Activated CD4-positive, alpha-beta T cell treated with anti-CD3 and anti-CD28 coated beads, Interleukin-2, amount 10 ng/mL, durations not matched to agents 24 days and 14 days (primary cell): ENCODE data around the gene PPM1B. TPM values are rescaled to one million over a fixed set of nuclear protein-coding genes. Genes with fewer than 3 reads are reported as not detected.
"Not testable (repeated sequence)": the region's sequence is repeated elsewhere in the genome, so short reads cannot be mapped to it uniquely, and the experiment has no call there.

ENCODE experiments used
- DNase-seq: peaks from one replicate; pipeline ENCODE4 v3.0.0; 2022
- H3K27ac Mint-ChIP-seq: one replicate; pipeline ENCODE4 v1.8.0; 2022; ENCODE audit warnings: mild to moderate bottlenecking, mixed read lengths
- H3K27me3 Mint-ChIP-seq: one replicate; pipeline ENCODE4 v1.8.0; 2022; ENCODE audit warnings: mixed read lengths
- H3K36me3 Mint-ChIP-seq: one replicate; pipeline ENCODE4 v1.8.0; 2022; ENCODE audit warnings: low read depth, mild to moderate bottlenecking, mixed read lengths
- H3K4me1 Mint-ChIP-seq: one replicate; pipeline ENCODE4 v1.8.0; 2021; ENCODE audit warnings: mixed read lengths
- H3K4me3 Mint-ChIP-seq: one replicate; pipeline ENCODE4 v1.8.0; 2022; ENCODE audit warnings: mild to moderate bottlenecking, moderate library complexity, mixed read lengths
- H3K9me3 Mint-ChIP-seq: one replicate; pipeline ENCODE4 v1.8.0; 2021; ENCODE audit warnings: mixed read lengths
- intact Hi-C: fragments of 100-400 bp; cut with micrococcal nuclease; formaldehyde crosslinking; loops from one replicate; pipeline ENCODE4 v1.15.1; 2023
- total RNA-seq: library from RNA; stranded (reverse); gene quantifications from 2 replicates; pipeline ENCODE4 v1.2.3, GENCODE V29; 2022

The PPM1B gene
- total RNA-seq, 1 donor from 2014 or later, result 38.9 TPM

- H3K27me3 Mint-ChIP-seq, result no peaks in the 10 kb centered on the region
- peak; percentile 86 for DNase-seq
- peaks cover 20% of the 10 kb centered on the region for H3K36me3 Mint-ChIP-seq
- intact Hi-C loops, result loop anchor here (1.0 to 5.0 kb wide), 4 partner anchors 22 to 82 kb away; no protein-coding TSS in a partner anchor
- H3K4me1 Mint-ChIP-seq, result peaks cover 30% of the 10 kb centered on the region
- H3K9me3 Mint-ChIP-seq, result peaks cover 5% of the 10 kb centered on the region
- peak overlapping the region; percentile 94 for H3K4me3 Mint-ChIP-seq
- H3K27ac Mint-ChIP-seq, result peak overlapping the region; percentile 99
Observed at GRCh38 chr2:44169155-44169898, 652 bp downstream of the PPM1B start.

- DNase-seq, result no peak
- Mint-ChIP-seq H3K27ac (peak overlapping the region; percentile 99), H3K36me3 (peaks cover 22% of the 10 kb centered on the region), H3K4me3 (peak overlapping the region; percentile 88), H3K27me3 (no peaks in the 10 kb centered on the region), H3K9me3 (peaks cover 5% of the 10 kb centered on the region), H3K4me1 (peaks cover 38% of the 10 kb centered on the region)
- intact Hi-C loops, result no loop called here
Observed at GRCh38 chr2:44170311-44170717, 1.6 kb downstream of the PPM1B start.

GRCh38 chr2:44171018-44171417 lies 2.3 kb downstream of the PPM1B start:
- Mint-ChIP-seq H3K36me3 (peaks cover 24% of the 10 kb centered on the region), H3K27me3 (no peaks in the 10 kb centered on the region), H3K27ac (peak overlapping the region; percentile 41), H3K4me3 (peak overlapping the region; percentile 88), H3K9me3 (peaks cover 5% of the 10 kb centered on the region), H3K4me1 (peaks cover 44% of the 10 kb centered on the region)
- intact Hi-C loops, result no loop called here
- no peak for DNase-seq

- peak overlapping the region; percentile 88 for H3K4me3 Mint-ChIP-seq
- intact Hi-C loops, H3K27me3 Mint-ChIP-seq, H3K9me3 Mint-ChIP-seq, H3K27ac Mint-ChIP-seq, DNase-seq: not testable (repeated sequence)
- peaks cover 27% of the 10 kb centered on the region for H3K36me3 Mint-ChIP-seq
- H3K4me1 Mint-ChIP-seq, result peaks cover 46% of the 10 kb centered on the region
Observed at GRCh38 chr2:44171442-44171841, 2.8 kb downstream of the PPM1B start.

GRCh38 chr2:44172576-44172975 lies 3.9 kb downstream of the PPM1B start:
- Mint-ChIP-seq H3K27me3 (no peaks in the 10 kb centered on the region), H3K4me3 (no peak overlapping the region), H3K4me1 (peaks cover 44% of the 10 kb centered on the region), H3K36me3 (peaks cover 28% of the 10 kb centered on the region), H3K27ac (no peak overlapping the region), H3K9me3 (no peaks in the 10 kb centered on the region)
- no peak for DNase-seq
- intact Hi-C loops, result no loop called here

GRCh38 chr2:44178950-44179349 lies 10.3 kb downstream of the PPM1B start:
- Mint-ChIP-seq H3K27me3 (no peaks in the 10 kb centered on the region), H3K27ac (no peak overlapping the region), H3K9me3 (no peaks in the 10 kb centered on the region), H3K4me1 (peaks cover 44% of the 10 kb centered on the region), H3K36me3 (peaks cover 41% of the 10 kb centered on the region), H3K4me3 (no peak overlapping the region)
- intact Hi-C loops, result no loop called here
- DNase-seq, result no peak

- no peak overlapping the region for H3K4me3 Mint-ChIP-seq
- no peak for DNase-seq
- peaks cover 37% of the 10 kb centered on the region for H3K36me3 Mint-ChIP-seq
- peaks cover 39% of the 10 kb centered on the region for H3K4me1 Mint-ChIP-seq
- intact Hi-C loops, result loop anchor here (5.0 kb wide), 1 partner anchor 36 kb away; no protein-coding TSS in a partner anchor
- H3K27me3 Mint-ChIP-seq, result no peaks in the 10 kb centered on the region
- H3K27ac Mint-ChIP-seq, result no peak overlapping the region
- no peaks in the 10 kb centered on the region for H3K9me3 Mint-ChIP-seq
Observed at GRCh38 chr2:44181648-44182047, 13.0 kb downstream of the PPM1B start.

- H3K27ac Mint-ChIP-seq, result peak overlapping the region; percentile 64
- H3K36me3 Mint-ChIP-seq, result peaks cover 39% of the 10 kb centered on the region
- intact Hi-C loops, result loop anchor here (5.0 kb wide), 1 partner anchor 33 kb away; no protein-coding TSS in a partner anchor
- H3K9me3 Mint-ChIP-seq, result no peaks in the 10 kb centered on the region
- H3K4me1 Mint-ChIP-seq, result peaks cover 47% of the 10 kb centered on the region
- DNase-seq, result peak; percentile 67
- H3K4me3 Mint-ChIP-seq, result peak overlapping the region; percentile 53
- H3K27me3 Mint-ChIP-seq, result no peaks in the 10 kb centered on the region
Observed at GRCh38 chr2:44184106-44184505, 15.4 kb downstream of the PPM1B start.

- no peak for DNase-seq
- Mint-ChIP-seq H3K4me1 (peaks cover 50% of the 10 kb centered on the region), H3K4me3 (no peak overlapping the region), H3K27ac (no peak overlapping the region), H3K27me3 (no peaks in the 10 kb centered on the region), H3K36me3 (peaks cover 22% of the 10 kb centered on the region), H3K9me3 (no peaks in the 10 kb centered on the region)
- intact Hi-C loops, result no loop called here
Observed at GRCh38 chr2:44186810-44187209, 18.1 kb downstream of the PPM1B start.

- Mint-ChIP-seq H3K27ac (no peak overlapping the region), H3K9me3 (no peaks in the 10 kb centered on the region), H3K36me3 (peaks cover 22% of the 10 kb centered on the region), H3K27me3 (no peaks in the 10 kb centered on the region), H3K4me1 (peaks cover 53% of the 10 kb centered on the region), H3K4me3 (no peak overlapping the region)
- no peak for DNase-seq
- intact Hi-C loops, result no loop called here
Observed at GRCh38 chr2:44187251-44187650, 18.6 kb downstream of the PPM1B start.

- DNase-seq, result no peak
- intact Hi-C loops, result no loop called here
- no peaks in the 10 kb centered on the region for H3K27me3 Mint-ChIP-seq
- peaks cover 45% of the 10 kb centered on the region for H3K4me1 Mint-ChIP-seq
- no peaks in the 10 kb centered on the region for H3K9me3 Mint-ChIP-seq
- peaks cover 15% of the 10 kb centered on the region for H3K36me3 Mint-ChIP-seq
- H3K27ac Mint-ChIP-seq, result no peak overlapping the region
- no peak overlapping the region for H3K4me3 Mint-ChIP-seq
Observed at GRCh38 chr2:44188696-44189095, 20.0 kb downstream of the PPM1B start.

GRCh38 chr2:44189104-44189503 lies 20.4 kb downstream of the PPM1B start:
- Mint-ChIP-seq H3K9me3 (no peaks in the 10 kb centered on the region), H3K27ac (no peak overlapping the region), H3K4me3 (no peak overlapping the region), H3K36me3 (peaks cover 18% of the 10 kb centered on the region), H3K27me3 (no peaks in the 10 kb centered on the region), H3K4me1 (peaks cover 44% of the 10 kb centered on the region)
- intact Hi-C loops, result no loop called here
- DNase-seq, result no peak

GRCh38 chr2:44190526-44190925 lies 21.9 kb downstream of the PPM1B start:
- intact Hi-C loops, result no loop called here
- Mint-ChIP-seq H3K36me3 (peaks cover 21% of the 10 kb centered on the region), H3K27me3 (no peaks in the 10 kb centered on the region), H3K9me3 (no peaks in the 10 kb centered on the region), H3K4me1 (peaks cover 35% of the 10 kb centered on the region), H3K27ac (no peak overlapping the region), H3K4me3 (no peak overlapping the region)
- no peak for DNase-seq

- Mint-ChIP-seq H3K4me1 (peaks cover 32% of the 10 kb centered on the region), H3K27me3 (no peaks in the 10 kb centered on the region), H3K9me3 (no peaks in the 10 kb centered on the region), H3K4me3 (peak overlapping the region; percentile 25), H3K36me3 (peaks cover 21% of the 10 kb centered on the region), H3K27ac (peak overlapping the region; percentile 67)
- intact Hi-C loops, result loop anchor here (1.0 kb wide), 1 partner anchor 22 kb away; no protein-coding TSS in a partner anchor
- no peak for DNase-seq
Observed at GRCh38 chr2:44191739-44192138, 23.1 kb downstream of the PPM1B start.
